HG03521 (cell line): ENCODE results near the gene FKBP14.
"Not testable (repeated sequence)": the region's sequence is repeated elsewhere in the genome, so short reads cannot be mapped to it uniquely, and the experiment has no call there.

Source experiments
- ATAC-seq: cut with Tn5 transposase; IDR thresholded peaks from one replicate; pipeline ENCODE4 v1.9.1; 2021; ENCODE audit warnings: mild to moderate bottlenecking, moderate library complexity; ENCODE audit not compliant: unreplicated experiment

FKBP14 gene

DNA sequence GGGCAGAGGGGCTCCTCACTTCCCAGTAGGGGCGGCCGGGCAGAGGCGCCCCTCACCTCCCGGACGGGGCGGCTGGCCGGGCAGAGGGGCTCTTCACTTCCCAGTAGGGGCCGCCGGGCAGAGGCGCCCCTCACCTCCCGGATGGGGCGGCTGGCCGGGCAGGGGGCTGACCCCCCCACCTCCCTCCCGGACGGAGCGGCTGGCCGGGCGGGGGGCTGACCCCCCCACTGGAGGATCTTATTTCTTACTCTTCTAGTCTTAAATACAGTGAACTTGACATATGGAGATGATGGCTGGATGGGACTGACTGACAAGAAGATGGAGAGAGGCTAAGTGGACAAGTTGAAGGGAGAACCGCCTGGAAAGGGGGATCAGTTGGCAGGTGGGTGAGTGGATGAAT is 64.9 kb downstream of the FKBP14 start:
- ATAC-seq, result not testable (repeated sequence)
